Measurements from ENCODE around the gene TSNAX. TPM values are rescaled to one million over a fixed set of nuclear protein-coding genes. Genes with fewer than 3 reads are reported as not detected.

The TSNAX gene
- total RNA-seq, 2 experiments from 2014 or later: 33.5 to 35.7 TPM

- Histone ChIP-seq H3K9me3 (ENCODE audit: control insufficient read depth in 1 of 2, insufficient read depth in 1 of 2, low read length in 2 of 2) (no peaks in the 10 kb centered on the region), H3K36me3 (ENCODE audit: insufficient read depth, low read length) (no peaks in the 10 kb centered on the region), H3K4me3 (ENCODE audit: low read length) (no peak overlapping the region), H3K4me1 (ENCODE audit: insufficient read depth, low read length) (no peaks in the 10 kb centered on the region), H3K27ac (ENCODE audit: low read depth in 1 of 2, low read length in 2 of 2) (no peak overlapping the region), H3K27me3 (ENCODE audit: control insufficient read depth in 1 of 2, insufficient read depth in 2 of 2, low read length in 2 of 2) (no peaks in the 10 kb centered on the region)
- Mint-ChIP-seq H3K9me3 (no peaks in the 10 kb centered on the region), H3K27ac (no peak overlapping the region), H3K4me3 (no peak overlapping the region), H3K4me1 (ENCODE audit: low read depth) (no peaks in the 10 kb centered on the region), H3K27me3 (no peaks in the 10 kb centered on the region), H3K36me3 (ENCODE audit: low read depth) (no peaks in the 10 kb centered on the region)
- intact Hi-C loops (cut with DNase I, micrococcal nuclease): no loop called here
- POLR2A ChIA-PET: no interaction called here
- DNase-seq (no peak), ATAC-seq (ENCODE audit: poor library complexity) (no peak)
- TF ChIP-seq CTCF (IDR thresholded peaks at IDR 0.05): no peak
- CTCF ChIA-PET: no interaction called here
These were observed 47.0 kb downstream of the TSNAX start for GRCh38 chr1:231575472-231575871.

DNA sequence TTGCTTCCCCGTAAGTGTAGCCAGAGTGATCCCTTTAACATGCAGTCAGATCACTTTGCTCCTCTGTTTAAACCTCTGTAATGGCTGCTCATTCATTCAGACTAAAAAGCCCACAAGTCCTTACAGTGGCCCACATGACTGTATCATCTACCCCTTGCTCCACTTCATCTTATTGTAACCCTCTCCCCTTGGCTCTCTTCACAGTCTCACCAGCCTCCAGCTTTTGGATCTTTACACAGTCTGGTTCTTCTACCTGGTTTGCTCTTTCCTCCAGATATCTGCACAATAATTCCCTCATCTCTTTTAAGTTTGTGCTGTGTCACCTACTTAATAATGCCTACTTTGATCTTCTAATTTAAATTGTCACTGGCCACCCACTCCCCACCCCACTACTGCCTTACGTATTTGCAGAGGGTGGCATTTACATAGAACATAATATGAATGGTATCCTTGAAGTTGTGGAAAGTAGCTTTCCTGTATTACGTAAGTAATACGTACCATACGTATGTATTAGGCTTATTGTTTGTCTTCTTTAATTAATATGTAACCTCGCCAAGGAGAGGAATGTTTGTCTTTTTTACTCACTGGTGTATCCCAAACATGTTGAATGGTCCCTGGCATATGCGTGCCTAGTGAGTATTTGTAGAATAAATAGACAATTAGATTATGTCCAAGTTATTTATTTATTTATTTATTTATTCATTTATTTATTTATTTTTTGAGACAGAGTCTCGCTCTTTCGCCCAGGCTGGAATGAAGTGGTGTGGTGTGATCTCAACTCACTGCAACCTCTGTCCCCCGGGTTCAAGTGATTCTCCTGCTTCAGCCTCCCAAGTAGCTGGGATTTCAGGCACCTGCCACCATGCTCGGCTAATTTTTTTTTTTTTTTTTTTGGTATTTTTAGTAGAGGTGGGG, 48.6 kb downstream of the TSNAX start:
- Mint-ChIP-seq H3K9me3 (no peaks in the 10 kb centered on the region), H3K4me1 (ENCODE audit: low read depth) (no peaks in the 10 kb centered on the region), H3K27ac (no peak overlapping the region), H3K4me3 (no peak overlapping the region), H3K27me3 (no peaks in the 10 kb centered on the region), H3K36me3 (ENCODE audit: low read depth) (no peaks in the 10 kb centered on the region)
- H3K27ac ChIP-seq (ENCODE audit: low read depth in 1 of 2, low read length in 2 of 2): no peak overlapping the region
- no peak for TF ChIP-seq CTCF (IDR thresholded peaks at IDR 0.05)
- CTCF ChIA-PET: interaction anchor here (0.5 to 0.8 kb wide), 2 partner anchors 22 to 25 kb away, joined by 3 to 4 read pairs; no protein-coding TSS in a partner anchor
- no peak for ATAC-seq (ENCODE audit: poor library complexity)
- POLR2A ChIA-PET: no interaction called here
- no peaks in the 10 kb centered on the region for H3K4me1 ChIP-seq (ENCODE audit: insufficient read depth, low read length)
- no peaks in the 10 kb centered on the region for H3K9me3 ChIP-seq (ENCODE audit: control insufficient read depth in 1 of 2, insufficient read depth in 1 of 2, low read length in 2 of 2)
- intact Hi-C loops (cut with DNase I, micrococcal nuclease): no loop called here
- H3K27me3 ChIP-seq (ENCODE audit: control insufficient read depth in 1 of 2, insufficient read depth in 2 of 2, low read length in 2 of 2): no peaks in the 10 kb centered on the region
- no peak for DNase-seq
- H3K4me3 ChIP-seq (ENCODE audit: low read length): no peak overlapping the region
- no peaks in the 10 kb centered on the region for H3K36me3 ChIP-seq (ENCODE audit: insufficient read depth, low read length)

GRCh38 chr1:231580874-231581273, 52.4 kb downstream of the TSNAX start:
- intact Hi-C loops (cut with DNase I, micrococcal nuclease): no loop called here
- H3K36me3 Mint-ChIP-seq (ENCODE audit: low read depth): no peaks in the 10 kb centered on the region
- no peaks in the 10 kb centered on the region for H3K9me3 Mint-ChIP-seq
- no peak overlapping the region for H3K4me3 Mint-ChIP-seq
- Histone ChIP-seq H3K27ac (ENCODE audit: low read depth in 1 of 2, low read length in 2 of 2) (no peak overlapping the region), H3K4me3 (ENCODE audit: low read length) (no peak overlapping the region), H3K4me1 (ENCODE audit: insufficient read depth, low read length) (no peaks in the 10 kb centered on the region), H3K27me3 (ENCODE audit: control insufficient read depth in 1 of 2, insufficient read depth in 2 of 2, low read length in 2 of 2) (no peaks in the 10 kb centered on the region), H3K9me3 (ENCODE audit: control insufficient read depth in 1 of 2, insufficient read depth in 1 of 2, low read length in 2 of 2) (no peaks in the 10 kb centered on the region), H3K36me3 (ENCODE audit: insufficient read depth, low read length) (no peaks in the 10 kb centered on the region)
- no peak for DNase-seq
- no peaks in the 10 kb centered on the region for H3K4me1 Mint-ChIP-seq (ENCODE audit: low read depth)
- ATAC-seq (ENCODE audit: poor library complexity): no peak
- ChIA-PET CTCF (no interaction called here), POLR2A (interaction anchor here (0.6 kb wide), 1 partner anchor 28 kb away, joined by 3 read pairs; no protein-coding TSS in a partner anchor)
- H3K27ac Mint-ChIP-seq: no peak overlapping the region
- H3K27me3 Mint-ChIP-seq: no peaks in the 10 kb centered on the region
- TF ChIP-seq CTCF (IDR thresholded peaks at IDR 0.05): no peak
